ENCODE results near the gene PTAR1. TPM values are rescaled to one million over a fixed set of nuclear protein-coding genes. Genes with fewer than 3 reads are reported as not detected.

Gene PTAR1
- total RNA-seq, 1 donor from 2014 or later = 56.5 TPM

DNA sequence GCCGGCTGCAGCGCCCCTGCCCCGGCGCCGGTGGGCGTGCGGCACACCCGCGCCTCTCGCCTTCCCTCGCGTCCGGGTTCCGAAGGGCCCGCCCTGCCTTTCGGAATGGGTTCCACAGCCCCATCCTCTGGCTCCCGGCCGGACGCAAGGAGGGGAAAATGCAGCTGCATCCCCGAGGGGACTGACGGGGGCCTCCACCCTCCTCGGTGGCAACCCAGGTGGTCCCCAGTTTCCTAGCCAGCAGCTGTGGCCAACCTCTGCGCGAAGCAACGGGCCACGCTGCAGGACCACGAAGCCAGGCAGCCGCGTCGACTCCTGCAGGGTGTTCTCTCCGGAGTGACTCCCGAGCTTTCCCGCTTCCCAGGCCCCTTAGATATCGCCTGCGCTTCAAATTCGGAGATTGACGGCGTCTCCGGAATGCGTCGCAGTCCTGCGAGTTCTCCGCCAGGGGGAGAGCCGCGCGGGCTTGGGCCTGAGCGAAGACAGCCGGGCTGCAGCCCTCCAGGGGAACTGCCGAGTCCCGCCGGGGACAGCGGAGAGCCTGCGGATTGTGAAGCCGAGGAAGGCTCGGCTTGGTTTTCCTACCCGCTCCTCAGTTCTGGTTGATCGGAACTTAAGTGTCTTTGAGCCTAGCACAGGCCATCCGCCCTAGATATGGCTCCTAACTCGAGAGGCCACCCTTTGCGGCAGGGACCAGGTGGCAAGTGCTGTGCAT is 87.1 kb downstream of the PTAR1 start:
- no peak for TF ChIP-seq POLR2A (IDR thresholded peaks at IDR 0.05)
- TF ChIP-seq, protein P1, sequence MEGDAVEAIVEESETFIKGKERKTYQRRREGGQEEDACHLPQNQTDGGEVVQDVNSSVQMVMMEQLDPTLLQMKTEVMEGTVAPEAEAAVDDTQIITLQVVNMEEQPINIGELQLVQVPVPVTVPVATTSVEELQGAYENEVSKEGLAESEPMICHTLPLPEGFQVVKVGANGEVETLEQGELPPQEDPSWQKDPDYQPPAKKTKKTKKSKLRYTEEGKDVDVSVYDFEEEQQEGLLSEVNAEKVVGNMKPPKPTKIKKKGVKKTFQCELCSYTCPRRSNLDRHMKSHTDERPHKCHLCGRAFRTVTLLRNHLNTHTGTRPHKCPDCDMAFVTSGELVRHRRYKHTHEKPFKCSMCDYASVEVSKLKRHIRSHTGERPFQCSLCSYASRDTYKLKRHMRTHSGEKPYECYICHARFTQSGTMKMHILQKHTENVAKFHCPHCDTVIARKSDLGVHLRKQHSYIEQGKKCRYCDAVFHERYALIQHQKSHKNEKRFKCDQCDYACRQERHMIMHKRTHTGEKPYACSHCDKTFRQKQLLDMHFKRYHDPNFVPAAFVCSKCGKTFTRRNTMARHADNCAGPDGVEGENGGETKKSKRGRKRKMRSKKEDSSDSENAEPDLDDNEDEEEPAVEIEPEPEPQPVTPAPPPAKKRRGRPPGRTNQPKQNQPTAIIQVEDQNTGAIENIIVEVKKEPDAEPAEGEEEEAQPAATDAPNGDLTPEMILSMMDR (IDR thresholded peaks at IDR 0.05) = peak; percentile 45 to 84 (median 81)
- TF ChIP-seq POLR2AphosphoS5 (IDR thresholded peaks at IDR 0.05; ENCODE audit: insufficient read depth in 1 of 2, low read depth in 1 of 2) = peak in 1 of 2 donors; percentile 63
- Histone ChIP-seq H3K27me3 (no peaks in the 10 kb centered on the region), H3K36me3 (no peaks in the 10 kb centered on the region), H3K27ac (peak overlapping the region; percentile 85), H3K9me3 (no peaks in the 10 kb centered on the region), H3K4me3 (peak overlapping the region; percentile 84 to 85), H3K4me1 (peaks cover 36% of the 10 kb centered on the region)
- no peak for DNase-seq (ENCODE audit: extremely low spot score in 2 of 2)
- intact Hi-C loops (cut with DNase I) = loop anchor here (5.0 kb wide), 1 partner anchor 90 kb away; the partner anchor contains the start of gene PTAR1

DNA sequence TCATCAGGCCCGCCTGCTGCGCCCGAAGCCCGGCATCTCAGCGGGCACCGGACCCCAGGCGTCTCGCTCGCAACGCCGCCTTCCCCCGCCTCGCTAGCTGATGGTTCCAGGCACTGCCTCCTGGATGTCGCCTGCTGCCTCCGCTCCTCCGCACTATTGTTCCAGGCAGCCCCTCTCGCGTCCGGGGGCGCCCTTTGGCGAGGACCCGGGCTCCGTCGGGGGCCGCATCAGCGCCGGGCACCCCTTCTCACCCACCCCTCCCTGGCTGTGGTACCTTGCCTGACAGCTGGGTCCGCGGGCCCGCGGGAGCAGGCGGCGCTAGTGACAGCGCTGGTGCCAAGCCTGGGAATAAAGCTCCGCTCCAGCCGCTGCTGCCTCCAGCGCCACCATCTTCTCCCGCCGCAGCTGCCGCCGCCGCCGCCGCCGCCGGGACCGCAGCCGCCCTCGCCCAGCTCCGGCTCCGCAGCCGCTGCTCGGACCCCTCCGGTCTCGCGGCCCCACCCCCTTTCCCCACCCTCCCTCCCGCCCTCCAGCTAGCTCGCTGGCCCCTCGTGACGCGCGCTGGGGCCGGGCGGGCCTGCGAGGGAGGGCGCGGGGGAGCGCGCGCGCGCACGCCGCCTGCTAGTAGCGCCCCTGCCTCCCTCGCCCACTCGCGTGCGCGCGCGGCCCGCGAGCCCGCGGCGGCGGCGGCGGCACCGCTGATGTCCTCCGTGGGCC is 87.8 kb downstream of the PTAR1 start, which contains the start of gene APBA1:
APBA1 (minus strand) TSS at position 493 of the 717 bp plus-strand sequence.
- no peaks in the 10 kb centered on the region for H3K27me3 ChIP-seq
- peak within 1 kb of the TSS; percentile 89 for H3K27ac ChIP-seq
- no peaks in the 10 kb centered on the region for H3K9me3 ChIP-seq
- H3K4me1 ChIP-seq = peaks cover 36% of the 10 kb centered on the region
- DNase-seq (ENCODE audit: extremely low spot score in 2 of 2) = no peak
- TF ChIP-seq POLR2AphosphoS5 (IDR thresholded peaks at IDR 0.05; ENCODE audit: insufficient read depth in 1 of 2, low read depth in 1 of 2) (peak in 1 of 2 donors; percentile 35), POLR2A (IDR thresholded peaks at IDR 0.05) (no peak)
- intact Hi-C loops (cut with DNase I) = loop anchor here (5.0 kb wide), 1 partner anchor 90 kb away; the partner anchor contains the start of gene PTAR1
- no peaks in the 10 kb centered on the region for H3K36me3 ChIP-seq
- H3K4me3 ChIP-seq = peak within 1 kb of the TSS; percentile 84 to 85

DNA sequence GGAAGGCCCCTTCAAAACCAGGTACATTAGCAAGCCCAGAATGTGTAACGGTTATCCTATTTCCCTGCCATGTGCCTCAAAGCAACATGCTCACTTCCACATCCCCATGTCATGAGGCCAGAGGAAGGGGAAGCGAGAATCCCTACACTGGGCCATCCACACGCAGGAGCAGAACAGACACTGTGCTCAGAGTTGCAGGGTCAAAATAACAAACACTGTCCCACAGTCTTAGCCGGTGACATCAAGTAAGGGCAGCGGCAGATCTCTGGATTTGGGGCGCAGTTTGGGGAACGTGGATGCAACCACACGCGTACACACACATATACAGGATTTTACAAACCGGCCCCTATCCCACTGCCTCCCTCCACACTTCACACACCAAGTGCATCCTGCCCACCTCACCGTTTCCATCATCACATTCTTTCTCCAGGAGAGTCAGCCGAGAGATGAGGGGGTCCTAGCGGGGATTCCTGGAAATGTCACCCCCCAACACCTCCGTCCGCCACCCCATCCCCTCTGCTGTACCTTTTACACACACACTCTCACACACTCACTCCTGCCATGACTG is 88.4 kb downstream of the PTAR1 start:
- H3K4me1 ChIP-seq = peaks cover 36% of the 10 kb centered on the region
- TF ChIP-seq POLR2A (IDR thresholded peaks at IDR 0.05) (no peak), POLR2AphosphoS5 (IDR thresholded peaks at IDR 0.05; ENCODE audit: insufficient read depth in 1 of 2, low read depth in 1 of 2) (no peak)
- TF ChIP-seq, protein P1 (IDR thresholded peaks at IDR 0.05) = no peak
- intact Hi-C loops (cut with DNase I) = loop anchor here (5.0 kb wide), 1 partner anchor 91 kb away; the partner anchor contains the start of gene PTAR1
- H3K4me3 ChIP-seq = peak overlapping the region; percentile 84 to 85
- no peaks in the 10 kb centered on the region for H3K27me3 ChIP-seq
- no peaks in the 10 kb centered on the region for H3K36me3 ChIP-seq
- H3K9me3 ChIP-seq = no peaks in the 10 kb centered on the region
- no peak for DNase-seq (ENCODE audit: extremely low spot score in 2 of 2)
- peak overlapping the region; percentile 89 for H3K27ac ChIP-seq

DNA sequence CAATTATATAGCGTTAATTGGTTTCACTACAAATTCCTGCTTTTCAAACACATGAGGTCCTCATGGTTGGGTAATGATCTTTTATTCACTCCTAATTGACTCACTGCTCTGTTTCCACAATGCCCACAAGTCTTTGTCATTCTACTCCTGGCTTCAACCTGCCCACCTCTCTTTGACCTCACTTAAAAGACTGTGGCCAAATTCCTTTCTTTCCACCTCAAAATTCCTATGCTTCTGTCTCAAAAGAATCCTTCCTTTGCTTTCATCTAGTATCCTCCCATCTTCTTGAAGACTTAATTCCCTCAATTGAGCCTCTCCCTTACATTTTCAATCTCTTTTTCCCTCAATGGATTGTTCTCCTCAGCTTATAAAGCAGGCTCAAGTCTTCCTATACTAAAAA is 92.5 kb downstream of the PTAR1 start:
- intact Hi-C loops (cut with DNase I) = no loop called here

DNA sequence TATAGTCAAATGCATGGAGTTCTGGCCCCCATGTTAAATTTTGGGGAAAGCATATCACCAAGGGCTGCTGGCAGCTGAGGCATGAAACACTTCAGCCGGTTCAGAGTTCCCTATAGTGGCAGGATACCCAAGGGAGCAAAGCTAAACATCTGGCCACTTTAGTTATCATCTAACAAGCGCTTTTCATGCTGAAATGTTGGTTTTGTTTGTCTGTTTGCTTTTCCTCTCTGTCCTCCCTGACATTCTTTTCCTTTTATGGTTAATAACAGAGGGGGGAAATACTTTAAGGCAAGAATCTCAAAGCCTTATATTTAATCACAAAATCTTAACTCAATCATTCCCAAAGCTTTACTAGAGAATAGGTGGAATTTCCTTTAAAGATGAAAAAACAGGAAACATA is 99.5 kb downstream of the PTAR1 start:
- Histone ChIP-seq H3K4me3 (no peak overlapping the region), H3K27me3 (no peaks in the 10 kb centered on the region), H3K4me1 (no peaks in the 10 kb centered on the region), H3K9me3 (no peaks in the 10 kb centered on the region), H3K36me3 (no peaks in the 10 kb centered on the region), H3K27ac (no peak overlapping the region)
- intact Hi-C loops (cut with DNase I) = no loop called here
- no peak for DNase-seq (ENCODE audit: extremely low spot score in 2 of 2)
- TF ChIP-seq POLR2A (IDR thresholded peaks at IDR 0.05) = no peak
- TF ChIP-seq, protein P1 (IDR thresholded peaks at IDR 0.05) = no peak
- TF ChIP-seq POLR2AphosphoS5 (IDR thresholded peaks at IDR 0.05; ENCODE audit: insufficient read depth in 1 of 2, low read depth in 1 of 2) = no peak

More for the DNA sequence above, 92.5 kb downstream of the PTAR1 start:
- Histone ChIP-seq H3K4me1 (peaks cover 12% of the 10 kb centered on the region), H3K27ac (no peak overlapping the region), H3K9me3 (no peaks in the 10 kb centered on the region), H3K27me3 (no peaks in the 10 kb centered on the region), H3K4me3 (no peak overlapping the region), H3K36me3 (no peaks in the 10 kb centered on the region)
- TF ChIP-seq POLR2A (IDR thresholded peaks at IDR 0.05) (no peak), POLR2AphosphoS5 (IDR thresholded peaks at IDR 0.05; ENCODE audit: insufficient read depth in 1 of 2, low read depth in 1 of 2) (no peak)
- DNase-seq (ENCODE audit: extremely low spot score in 2 of 2) = no peak

Other genes with a start within 250 kb of the PTAR1 start
- gene APBA1, start 87.6 kb downstream of the PTAR1 start, total RNA-seq = 13.3 TPM
- gene CFAP95, start 60.8 kb upstream of the PTAR1 start, total RNA-seq = not detected

Measured in vagina (tissue), 2 donors.